GM19239 (cell line): ENCODE measurements around the gene OLFM3.

Source experiments
- DNase-seq: peaks from one replicate; pipeline ENCODE4 v3.0.0; 2011; ENCODE audit warnings: low spot score; ENCODE audit not compliant: insufficient read length
- FAIRE-seq: peaks from 2 replicates; lab custom pipeline; 2011; peaks lifted over from hg19 to GRCh38; lab: Jason Lieb, UNC

The OLFM3 gene

GRCh38 chr1:101873672-101874071 is 123.1 kb downstream of the OLFM3 start:
- FAIRE-seq (no peak), DNase-seq (no peak)

- no peak for FAIRE-seq
- no peak for DNase-seq
Observed at GRCh38 chr1:101859941-101860340, 136.8 kb downstream of the OLFM3 start.

GRCh38 chr1:101854271-101854670 is 142.5 kb downstream of the OLFM3 start:
- no peak for DNase-seq
- FAIRE-seq: no peak

GRCh38 chr1:101852936-101853335 is 143.8 kb downstream of the OLFM3 start:
- no peak for FAIRE-seq
- no peak for DNase-seq

- FAIRE-seq: no peak
- DNase-seq: no peak
Observed at GRCh38 chr1:101849356-101849755, 147.4 kb downstream of the OLFM3 start.

GRCh38 chr1:101847626-101848025 is 149.1 kb downstream of the OLFM3 start:
- DNase-seq: no peak

GRCh38 chr1:101846820-101847219 is 149.9 kb downstream of the OLFM3 start:
- FAIRE-seq (no peak), DNase-seq (no peak)

More at GRCh38 chr1:101847626-101848025, 149.1 kb downstream of the OLFM3 start:
- no peak for FAIRE-seq

GRCh38 chr1:101843160-101843559 is 153.6 kb downstream of the OLFM3 start:
- FAIRE-seq (no peak), DNase-seq (no peak)

- FAIRE-seq: no peak
- DNase-seq: no peak
Observed at GRCh38 chr1:101841824-101842223, 154.9 kb downstream of the OLFM3 start.

GRCh38 chr1:101835988-101836387 is 160.7 kb downstream of the OLFM3 start:
- FAIRE-seq: no peak
- no peak for DNase-seq

GRCh38 chr1:101833312-101833711 is 163.4 kb downstream of the OLFM3 start:
- FAIRE-seq: no peak
- no peak for DNase-seq

GRCh38 chr1:101826416-101826815 is 170.3 kb downstream of the OLFM3 start:
- FAIRE-seq (no peak), DNase-seq (no peak)

- no peak for DNase-seq
- FAIRE-seq: no peak
Observed at GRCh38 chr1:101820071-101820470, 176.7 kb downstream of the OLFM3 start.

GRCh38 chr1:101816262-101816661 is 180.5 kb downstream of the OLFM3 start:
- DNase-seq (no peak), FAIRE-seq (no peak)

GRCh38 chr1:101798417-101798816 is 198.3 kb downstream of the OLFM3 start:
- DNase-seq (no peak), FAIRE-seq (no peak)

GRCh38 chr1:101797722-101798121 is 199.0 kb downstream of the OLFM3 start:
- no peak for FAIRE-seq
- DNase-seq: no peak

GRCh38 chr1:101781201-101781831 is 215.4 kb downstream of the OLFM3 start:
- FAIRE-seq (no peak), DNase-seq (no peak)

GRCh38 chr1:101769520-101769919 is 227.2 kb downstream of the OLFM3 start:
- DNase-seq (no peak), FAIRE-seq (no peak)

- DNase-seq (no peak), FAIRE-seq (no peak)
Observed at GRCh38 chr1:101757985-101758384, 238.7 kb downstream of the OLFM3 start.

- no peak for DNase-seq
- no peak for FAIRE-seq
Observed at GRCh38 chr1:101756411-101756810, 240.3 kb downstream of the OLFM3 start.
